Coronary artery (tissue), 2 donors: ENCODE results near the gene ANGPTL2.

Experiments used
- DNase-seq: peaks from one replicate; pipeline ENCODE4 v3.0.0-alpha.2; 2017; ENCODE audit warnings: low spot score
- H3K27ac ChIP-seq, 2 donors: fragments of 200-600 bp; sonication (generic); one replicate each; pipeline ENCODE4 v1.5.1; 2016 to 2019
- H3K4me3 ChIP-seq: fragments of 200-600 bp; sonication (generic); 2 replicates; pipeline ENCODE4 v1.5.1; 2016; ENCODE audit warnings: mild to moderate bottlenecking, moderate library complexity
- TF ChIP-seq, protein P1 (sequence below): fragments of 200-600 bp; sonication (generic); IDR thresholded peaks from one replicate; pipeline ENCODE4 v1.5.1; 2019; ENCODE audit warnings: antibody characterized with exemption

Gene ANGPTL2

DNA sequence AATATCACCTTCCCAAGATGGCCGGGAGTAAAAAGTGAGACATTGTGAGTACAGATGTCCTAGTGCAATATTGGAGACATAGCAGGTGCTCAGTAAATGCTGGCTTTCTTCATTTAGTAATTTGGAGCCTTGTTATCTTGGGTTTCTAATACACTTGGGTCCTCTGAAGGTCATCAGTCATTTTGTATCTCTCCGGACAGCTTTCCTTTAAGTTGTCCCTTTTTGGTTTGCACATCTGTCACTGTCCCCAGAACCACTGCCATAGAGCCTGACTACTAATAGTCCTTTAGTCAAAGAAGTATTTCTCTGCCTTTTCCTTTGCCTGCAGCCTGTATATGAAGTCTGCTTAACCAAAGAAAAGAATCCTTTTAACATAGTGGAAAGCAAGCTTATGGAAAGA lies 7.8 kb upstream of the ANGPTL2 start:
- H3K4me3 ChIP-seq, result no peak overlapping the region
- DNase-seq, result no peak
- peak overlapping the region in 1 of 2 donors; percentile 66 for H3K27ac ChIP-seq
- TF ChIP-seq, protein P1, sequence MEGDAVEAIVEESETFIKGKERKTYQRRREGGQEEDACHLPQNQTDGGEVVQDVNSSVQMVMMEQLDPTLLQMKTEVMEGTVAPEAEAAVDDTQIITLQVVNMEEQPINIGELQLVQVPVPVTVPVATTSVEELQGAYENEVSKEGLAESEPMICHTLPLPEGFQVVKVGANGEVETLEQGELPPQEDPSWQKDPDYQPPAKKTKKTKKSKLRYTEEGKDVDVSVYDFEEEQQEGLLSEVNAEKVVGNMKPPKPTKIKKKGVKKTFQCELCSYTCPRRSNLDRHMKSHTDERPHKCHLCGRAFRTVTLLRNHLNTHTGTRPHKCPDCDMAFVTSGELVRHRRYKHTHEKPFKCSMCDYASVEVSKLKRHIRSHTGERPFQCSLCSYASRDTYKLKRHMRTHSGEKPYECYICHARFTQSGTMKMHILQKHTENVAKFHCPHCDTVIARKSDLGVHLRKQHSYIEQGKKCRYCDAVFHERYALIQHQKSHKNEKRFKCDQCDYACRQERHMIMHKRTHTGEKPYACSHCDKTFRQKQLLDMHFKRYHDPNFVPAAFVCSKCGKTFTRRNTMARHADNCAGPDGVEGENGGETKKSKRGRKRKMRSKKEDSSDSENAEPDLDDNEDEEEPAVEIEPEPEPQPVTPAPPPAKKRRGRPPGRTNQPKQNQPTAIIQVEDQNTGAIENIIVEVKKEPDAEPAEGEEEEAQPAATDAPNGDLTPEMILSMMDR, result no peak

GRCh38 chr9:127129718-127130085 lies 7.3 kb upstream of the ANGPTL2 start:
- no peak overlapping the region for H3K4me3 ChIP-seq
- peak overlapping the region; percentile 64 to 66 for H3K27ac ChIP-seq
- DNase-seq, result no peak
- TF ChIP-seq, protein P1, result no peak

DNA sequence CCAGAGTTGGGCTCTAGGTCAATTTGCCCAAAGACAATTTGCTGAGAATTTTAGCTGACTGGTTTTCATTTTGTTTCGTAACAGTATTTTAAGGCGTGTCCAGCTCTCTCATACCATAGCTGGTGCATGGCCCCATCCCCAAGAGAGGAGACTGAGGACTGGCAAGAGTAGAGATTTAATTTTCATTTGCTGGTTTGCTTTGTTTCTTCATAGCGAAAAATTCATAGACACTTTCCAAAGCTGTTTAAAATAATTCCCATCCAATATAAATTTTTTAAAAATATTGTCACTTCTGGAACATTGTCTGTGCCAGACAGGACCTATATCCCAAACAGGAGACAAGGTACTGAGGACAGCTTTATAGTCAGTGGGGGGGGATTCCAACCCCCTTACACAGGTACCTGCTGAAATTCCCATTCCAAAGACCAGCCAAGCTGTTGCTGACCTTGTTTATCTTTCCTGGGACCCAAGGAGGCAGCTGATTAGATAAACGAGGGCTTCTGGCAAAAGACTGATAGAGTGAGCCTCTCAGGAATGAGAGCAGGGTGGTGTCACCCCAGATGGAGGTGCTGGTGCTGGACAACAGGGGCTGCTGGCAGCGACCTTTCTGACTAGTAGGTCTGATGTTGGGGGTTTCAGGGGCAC lies 6.8 kb upstream of the ANGPTL2 start:
- Histone ChIP-seq H3K27ac (peak overlapping the region; percentile 66 to 77), H3K4me3 (no peak overlapping the region)
- no peak for DNase-seq
- TF ChIP-seq, protein P1, result no peak

GRCh38 chr9:127128341-127129072 lies 6.1 kb upstream of the ANGPTL2 start:
- no peak for DNase-seq
- Histone ChIP-seq H3K27ac (peak overlapping the region; percentile 66 to 77), H3K4me3 (no peak overlapping the region)
- TF ChIP-seq, protein P1, result no peak

- no peak overlapping the region for H3K4me3 ChIP-seq
- peak overlapping the region in 1 of 2 donors; percentile 38 for H3K27ac ChIP-seq
- TF ChIP-seq, protein P1, result no peak
- DNase-seq, result no peak
Observed at GRCh38 chr9:127126971-127127370, 4.5 kb upstream of the ANGPTL2 start.

DNA sequence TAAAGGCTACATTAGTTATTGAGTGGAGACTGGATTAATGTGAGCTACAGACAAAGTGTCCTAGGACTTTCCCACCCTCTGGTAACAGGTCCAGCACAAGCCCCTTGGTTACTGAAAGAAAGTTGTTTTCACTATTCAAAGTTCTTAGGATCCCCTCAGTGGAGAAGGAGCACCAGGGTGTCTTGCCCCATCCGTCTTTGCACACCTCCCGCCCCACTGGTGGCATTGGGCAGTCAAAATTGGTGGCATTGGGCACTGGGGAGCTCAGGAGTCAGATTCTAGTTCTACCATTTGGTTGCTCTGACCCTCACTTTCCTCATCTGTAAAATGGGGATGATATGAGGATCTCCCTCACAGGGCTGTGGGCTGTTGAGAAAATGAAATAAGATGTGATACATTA lies 2.4 kb upstream of the ANGPTL2 start:
- no peak for DNase-seq
- TF ChIP-seq, protein P1, result no peak
- H3K4me3 ChIP-seq, result no peak overlapping the region
- no peak overlapping the region for H3K27ac ChIP-seq

- H3K27ac ChIP-seq, result peak overlapping the region in 1 of 2 donors; percentile 96
- H3K4me3 ChIP-seq, result no peak overlapping the region
- TF ChIP-seq, protein P1, result no peak
- DNase-seq, result no peak
Observed at GRCh38 chr9:127124111-127124531, 1.7 kb upstream of the ANGPTL2 start.
